Vagina (tissue), 2 donors: ENCODE measurements around the gene CCR5.

Experiments
- POLR2A ChIP-seq, 2 donors: fragments of 450-650 bp; IDR thresholded peaks; one replicate each; pipeline ENCODE4 v1.6.1; 2017; ENCODE audit warnings: antibody characterized with exemption in 2 of 2, mild to moderate bottlenecking in 2 of 2, moderate library complexity in 2 of 2
- POLR2AphosphoS5 ChIP-seq, 2 donors: sonication (generic); formaldehyde crosslinking; IDR thresholded peaks; one replicate each; pipeline ENCODE4 v1.9.0; 2017; ENCODE audit warnings: antibody characterized with exemption in 2 of 2, mild to moderate bottlenecking in 2 of 2, low read depth in 1 of 2; ENCODE audit not compliant: insufficient read depth in 1 of 2
- TF ChIP-seq, protein P1 (sequence below), 3 experiments: fragments of 450-650 bp in 2 of 3; fragments of 200-600 bp in 1 of 3; sonication (generic) in 1 of 3; IDR thresholded peaks; one replicate each; pipeline ENCODE4 v1.5.1; 2017 to 2019; ENCODE audit warnings: antibody characterized with exemption in 3 of 3, mild to moderate bottlenecking in 2 of 3, moderate library complexity in 2 of 3

DNA sequence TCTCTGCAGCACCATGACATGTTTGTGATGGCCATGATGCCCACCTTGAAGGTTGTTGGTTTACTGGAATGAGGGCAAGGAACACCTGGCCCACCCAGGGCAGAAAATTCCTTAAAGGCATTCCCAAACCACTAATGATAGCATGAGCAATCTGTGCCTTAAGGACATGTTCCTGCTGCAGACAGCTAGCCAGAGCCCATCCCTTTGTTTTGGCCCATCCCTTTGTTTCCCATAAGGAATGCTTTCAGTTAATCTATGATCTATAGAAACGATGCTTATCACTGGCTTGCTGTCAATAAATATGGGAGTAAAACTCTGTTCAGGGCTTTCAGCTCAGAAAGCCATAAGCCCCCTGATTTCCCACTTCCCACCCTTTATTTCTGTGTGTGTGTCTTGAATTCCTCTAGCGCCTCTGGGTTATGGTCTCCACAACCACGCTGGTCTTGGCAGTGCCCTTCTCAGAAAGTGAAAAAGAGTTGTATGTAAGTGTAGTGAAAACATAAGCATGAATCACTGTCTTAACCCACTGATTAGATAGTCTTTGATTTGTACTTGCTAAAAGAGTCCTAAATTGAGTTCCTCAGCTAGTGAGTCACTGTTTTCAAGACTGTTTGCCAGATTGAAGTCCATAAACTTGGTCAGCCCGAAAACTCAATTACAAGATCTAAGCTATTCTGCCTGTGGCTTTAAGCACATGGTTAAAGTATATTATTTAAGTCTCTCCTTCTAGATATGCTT, 35.8 kb upstream of the CCR5 start:
- TF ChIP-seq, protein P1, sequence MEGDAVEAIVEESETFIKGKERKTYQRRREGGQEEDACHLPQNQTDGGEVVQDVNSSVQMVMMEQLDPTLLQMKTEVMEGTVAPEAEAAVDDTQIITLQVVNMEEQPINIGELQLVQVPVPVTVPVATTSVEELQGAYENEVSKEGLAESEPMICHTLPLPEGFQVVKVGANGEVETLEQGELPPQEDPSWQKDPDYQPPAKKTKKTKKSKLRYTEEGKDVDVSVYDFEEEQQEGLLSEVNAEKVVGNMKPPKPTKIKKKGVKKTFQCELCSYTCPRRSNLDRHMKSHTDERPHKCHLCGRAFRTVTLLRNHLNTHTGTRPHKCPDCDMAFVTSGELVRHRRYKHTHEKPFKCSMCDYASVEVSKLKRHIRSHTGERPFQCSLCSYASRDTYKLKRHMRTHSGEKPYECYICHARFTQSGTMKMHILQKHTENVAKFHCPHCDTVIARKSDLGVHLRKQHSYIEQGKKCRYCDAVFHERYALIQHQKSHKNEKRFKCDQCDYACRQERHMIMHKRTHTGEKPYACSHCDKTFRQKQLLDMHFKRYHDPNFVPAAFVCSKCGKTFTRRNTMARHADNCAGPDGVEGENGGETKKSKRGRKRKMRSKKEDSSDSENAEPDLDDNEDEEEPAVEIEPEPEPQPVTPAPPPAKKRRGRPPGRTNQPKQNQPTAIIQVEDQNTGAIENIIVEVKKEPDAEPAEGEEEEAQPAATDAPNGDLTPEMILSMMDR (IDR thresholded peaks at IDR 0.05): no peak
- TF ChIP-seq POLR2A (IDR thresholded peaks at IDR 0.05) (no peak), POLR2AphosphoS5 (IDR thresholded peaks at IDR 0.05; ENCODE audit: insufficient read depth in 1 of 2, low read depth in 1 of 2) (no peak)
